Hepatocyte (in vitro differentiated cells): ENCODE results near the gene ITPKB. TPM values are rescaled to one million over a fixed set of nuclear protein-coding genes. Genes with fewer than 3 reads are reported as not detected.

Source experiments
- DNase-seq: peaks from one replicate; pipeline ENCODE4 v3.0.0-alpha.2; 2016; ENCODE audit warnings: low spot score
- H2AFZ ChIP-seq: fragments of 200-600 bp; sonication (generic); 2 replicates; pipeline ENCODE4 v1.6.0; 2016; ENCODE audit warnings: antibody characterized with exemption, mild to moderate bottlenecking
- H3K27ac ChIP-seq: fragments of 200-600 bp; sonication (generic); 2 replicates; pipeline ENCODE4 v1.5.1; 2016; ENCODE audit warnings: mild to moderate bottlenecking
- H3K27me3 ChIP-seq: fragments of 200-600 bp; sonication (generic); 2 replicates; pipeline ENCODE4 v1.6.1; 2016
- H3K36me3 ChIP-seq: fragments of 200-600 bp; sonication (generic); replicated peaks from 2 replicates; pipeline ENCODE4 v1.5.1; 2016; ENCODE audit warnings: low read depth; ENCODE audit not compliant: insufficient read depth
- H3K4me1 ChIP-seq: fragments of 200-600 bp; sonication (generic); 2 replicates; pipeline ENCODE4 v1.5.1; 2016; ENCODE audit warnings: mild to moderate bottlenecking, moderate library complexity; ENCODE audit not compliant: insufficient read depth
- H3K4me2 ChIP-seq: fragments of 200-600 bp; sonication (generic); 2 replicates; pipeline ENCODE4 v1.6.0; 2016
- H3K4me3 ChIP-seq: fragments of 200-600 bp; sonication (generic); 2 replicates; pipeline ENCODE4 v1.5.1; 2016; ENCODE audit warnings: mild to moderate bottlenecking
- H3K79me2 ChIP-seq: fragments of 200-600 bp; sonication (generic); 2 replicates; pipeline ENCODE4 v1.6.0; 2017; ENCODE audit warnings: mild to moderate bottlenecking
- H3K9me2 ChIP-seq: fragments of 200-600 bp; sonication (generic); replicated peaks from 2 replicates; pipeline ENCODE4 v1.6.0; 2017; ENCODE audit warnings: mild to moderate bottlenecking; ENCODE audit not compliant: insufficient read depth
- H3K9me3 ChIP-seq: fragments of 200-600 bp; sonication (generic); 2 replicates; pipeline ENCODE4 v1.5.1; 2016; ENCODE audit warnings: low read depth, mild to moderate bottlenecking
- H4K20me1 ChIP-seq: fragments of 200-600 bp; sonication (generic); 2 replicates; pipeline ENCODE4 v1.6.0; 2016; ENCODE audit warnings: mild to moderate bottlenecking; ENCODE audit not compliant: insufficient read depth, poor library complexity, severe bottlenecking
- CTCF ChIP-seq: fragments of 200-600 bp; sonication (generic); IDR thresholded peaks from 2 replicates; pipeline ENCODE4 v1.5.1; 2016; ENCODE audit warnings: antibody characterized with exemption, mild to moderate bottlenecking; ENCODE audit not compliant: poor library complexity
- EZH2 ChIP-seq: fragments of 200-600 bp; sonication (generic); IDR thresholded peaks from 2 replicates; pipeline ENCODE4 v1.6.1; 2016; ENCODE audit warnings: antibody characterized with exemption, mild to moderate bottlenecking, borderline replicate concordance
- EZH2phosphoT487 ChIP-seq: fragments of 200-600 bp; sonication (generic); IDR thresholded peaks from one replicate; pipeline ENCODE4 v1.6.1; 2018; ENCODE audit warnings: antibody characterized with exemption, mild to moderate bottlenecking, low read depth, moderate library complexity; ENCODE audit not compliant: unreplicated experiment, severe bottlenecking
- WGBS: methylation state at CpG from one replicate; pipeline ENCODE4 v1.1.6; 2016; ENCODE audit warnings: low lambda C conversion rate; ENCODE audit errors: missing lambda C conversion rate; 5-methylcytosine and 5-hydroxymethylcytosine counted together
- polyA plus RNA-seq: library from polyadenylated mRNA; unstranded; fragments of >200 nt; fragmentation: Nextera tagmentation; extraction: Ambion mirVana; gene quantifications from 2 replicates; pipeline ENCODE4 v1.2.1, GENCODE V29; 2016
- total RNA-seq: library from RNA; depleted of rRNA; stranded (reverse); fragments of >200 nt; gene quantifications from 2 replicates; pipeline ENCODE4 v1.2.3, GENCODE V29; 2014

The ITPKB gene
- total and polyA plus RNA-seq, 2 experiments from 2014 or later = 11.0 to 13.8 TPM

- DNase-seq = no peak
- TF ChIP-seq EZH2 (no peak), CTCF (no peak), EZH2phosphoT487 (no peak)
- Histone ChIP-seq H3K9me2 (no peaks in the 10 kb centered on the region), H3K27me3 (no peaks in the 10 kb centered on the region), H3K79me2 (peaks cover 9% of the 10 kb centered on the region), H2AFZ (no peak overlapping the region), H4K20me1 (no peaks in the 10 kb centered on the region), H3K4me2 (no peak overlapping the region), H3K27ac (no peak overlapping the region), H3K4me3 (no peak overlapping the region), H3K4me1 (no peaks in the 10 kb centered on the region), H3K36me3 (no peaks in the 10 kb centered on the region), H3K9me3 (no peaks in the 10 kb centered on the region)
- WGBS = 80% methylated on average over 5 of the region's 5 CpGs
These were observed 67.8 kb downstream of the ITPKB start for GRCh38 chr1:226671277-226671676.

GRCh38 chr1:226670073-226670472 is 69.0 kb downstream of the ITPKB start:
- H3K79me2 ChIP-seq = peaks cover 9% of the 10 kb centered on the region
- no peaks in the 10 kb centered on the region for H3K27me3 ChIP-seq
- no peaks in the 10 kb centered on the region for H4K20me1 ChIP-seq
- WGBS = 95% methylated on average over 7 of the region's 7 CpGs
- no peak overlapping the region for H3K27ac ChIP-seq
- no peak for DNase-seq
- no peaks in the 10 kb centered on the region for H3K9me3 ChIP-seq
- no peak overlapping the region for H2AFZ ChIP-seq
- H3K9me2 ChIP-seq = no peaks in the 10 kb centered on the region
- no peak overlapping the region for H3K4me2 ChIP-seq
- H3K4me3 ChIP-seq = no peak overlapping the region
- peaks cover 2% of the 10 kb centered on the region for H3K4me1 ChIP-seq
- TF ChIP-seq EZH2phosphoT487 (no peak), CTCF (no peak), EZH2 (no peak)
- H3K36me3 ChIP-seq = no peaks in the 10 kb centered on the region

- Histone ChIP-seq H3K4me2 (no peak overlapping the region), H3K36me3 (no peaks in the 10 kb centered on the region), H2AFZ (no peak overlapping the region), H3K4me1 (peaks cover 19% of the 10 kb centered on the region), H3K9me2 (no peaks in the 10 kb centered on the region), H4K20me1 (no peaks in the 10 kb centered on the region), H3K27ac (no peak overlapping the region), H3K27me3 (no peaks in the 10 kb centered on the region), H3K9me3 (no peaks in the 10 kb centered on the region), H3K79me2 (peaks cover 9% of the 10 kb centered on the region), H3K4me3 (no peak overlapping the region)
- no peak for TF ChIP-seq CTCF
- no peak for TF ChIP-seq EZH2phosphoT487
- TF ChIP-seq EZH2 = no peak
- WGBS = 91% methylated on average over 5 of the region's 5 CpGs
- no peak for DNase-seq
These were observed 70.9 kb downstream of the ITPKB start for GRCh38 chr1:226668173-226668560.

GRCh38 chr1:226666692-226667091 is 72.4 kb downstream of the ITPKB start:
- no peak overlapping the region for H2AFZ ChIP-seq
- H3K4me1 ChIP-seq = peaks cover 31% of the 10 kb centered on the region
- no peak overlapping the region for H3K4me3 ChIP-seq
- no peak for DNase-seq
- H3K79me2 ChIP-seq = peaks cover 9% of the 10 kb centered on the region
- H3K27ac ChIP-seq = no peak overlapping the region
- H4K20me1 ChIP-seq = no peaks in the 10 kb centered on the region
- H3K36me3 ChIP-seq = no peaks in the 10 kb centered on the region
- 99% methylated on average over 4 of the region's 4 CpGs for WGBS
- no peaks in the 10 kb centered on the region for H3K9me2 ChIP-seq
- TF ChIP-seq EZH2phosphoT487 = no peak
- TF ChIP-seq EZH2 = no peak
- no peak for TF ChIP-seq CTCF
- H3K4me2 ChIP-seq = no peak overlapping the region
- H3K27me3 ChIP-seq = no peaks in the 10 kb centered on the region
- no peaks in the 10 kb centered on the region for H3K9me3 ChIP-seq
